Parathyroid adenoma (tissue), 2 donors: ENCODE results near the gene LAMC1.

ENCODE experiments used
- H2AFZ ChIP-seq: fragments of 300-600 bp; sonication (generic); one replicate; pipeline ENCODE4 v1.7.0; 2017; ENCODE audit warnings: antibody characterized with exemption, mild to moderate bottlenecking
- H3K27ac ChIP-seq: fragments of 300-600 bp; sonication (generic); one replicate; pipeline ENCODE4 v1.7.0; 2017
- H3K27me3 ChIP-seq: fragments of 300-600 bp; sonication (generic); one replicate; pipeline ENCODE4 v1.7.0; 2017; ENCODE audit warnings: low read length; ENCODE audit not compliant: control insufficient read depth, insufficient read depth
- H3K36me3 ChIP-seq: fragments of 300-600 bp; sonication (generic); one replicate; pipeline ENCODE4 v1.7.0; 2017; ENCODE audit warnings: low read length; ENCODE audit not compliant: control insufficient read depth, insufficient read depth
- H3K4me1 ChIP-seq: fragments of 300-600 bp; sonication (generic); one replicate; pipeline ENCODE4 v1.7.0; 2017; ENCODE audit warnings: control low read depth
- H3K4me2 ChIP-seq: fragments of 300-600 bp; sonication (generic); one replicate; pipeline ENCODE4 v1.7.0; 2017; ENCODE audit warnings: low read length
- H3K4me3 ChIP-seq: fragments of 300-600 bp; sonication (generic); one replicate; pipeline ENCODE4 v1.7.0; 2017; ENCODE audit warnings: low read depth, low read length
- H3K79me2 ChIP-seq: fragments of 300-600 bp; sonication (generic); one replicate; pipeline ENCODE4 v1.7.0; 2017; ENCODE audit warnings: control low read depth
- H3K9ac ChIP-seq: fragments of 300-600 bp; sonication (generic); one replicate; pipeline ENCODE4 v1.7.0; 2017; ENCODE audit warnings: mild to moderate bottlenecking
- H3K9me3 ChIP-seq: fragments of 300-600 bp; sonication (generic); one replicate; pipeline ENCODE4 v1.7.0; 2017; ENCODE audit warnings: low read length; ENCODE audit not compliant: control insufficient read depth
- TF ChIP-seq, protein P1 (sequence below): fragments of 300-600 bp; sonication (generic); IDR thresholded peaks from one replicate; pipeline ENCODE4 v1.7.0; 2017; ENCODE audit warnings: antibody characterized with exemption, mild to moderate bottlenecking
- donor health status: primary hyperparathyroidism.

LAMC1 gene

DNA sequence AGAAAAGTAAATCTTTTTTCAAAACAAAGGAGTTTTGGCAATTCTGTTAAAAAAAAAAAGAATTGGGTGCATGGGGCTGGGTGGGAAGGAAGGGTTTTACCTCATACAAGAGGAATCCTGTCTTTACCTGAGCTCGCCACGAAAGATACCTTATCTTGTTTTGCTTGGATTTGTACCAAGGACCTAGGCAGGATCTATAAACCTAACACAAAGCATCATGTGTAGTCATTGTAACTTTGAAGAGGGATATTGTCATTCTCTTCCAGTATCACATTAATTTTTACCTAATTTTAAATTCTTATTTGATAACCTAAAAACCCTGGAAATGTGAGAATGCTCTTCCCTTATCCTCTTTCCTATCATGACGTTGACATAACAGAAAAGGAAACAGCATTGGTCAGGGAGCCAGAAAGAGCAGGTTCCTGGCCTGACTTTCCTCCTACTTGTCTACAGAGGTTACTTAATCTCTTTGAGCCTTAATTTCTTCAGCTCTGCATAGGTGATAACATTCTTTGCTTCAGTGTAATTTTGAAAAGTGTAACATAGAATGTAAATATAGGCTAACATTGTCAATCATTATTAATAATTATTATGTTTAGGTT is 4.0 kb upstream of the LAMC1 start:
- Histone ChIP-seq H3K9ac (no peak overlapping the region), H3K36me3 (no peaks in the 10 kb centered on the region), H2AFZ (no peak overlapping the region), H3K9me3 (no peaks in the 10 kb centered on the region), H3K79me2 (no peaks in the 10 kb centered on the region), H3K27me3 (no peaks in the 10 kb centered on the region), H3K27ac (no peak overlapping the region), H3K4me1 (no peaks in the 10 kb centered on the region), H3K4me2 (no peak overlapping the region), H3K4me3 (no peak overlapping the region)
- TF ChIP-seq, protein P1, sequence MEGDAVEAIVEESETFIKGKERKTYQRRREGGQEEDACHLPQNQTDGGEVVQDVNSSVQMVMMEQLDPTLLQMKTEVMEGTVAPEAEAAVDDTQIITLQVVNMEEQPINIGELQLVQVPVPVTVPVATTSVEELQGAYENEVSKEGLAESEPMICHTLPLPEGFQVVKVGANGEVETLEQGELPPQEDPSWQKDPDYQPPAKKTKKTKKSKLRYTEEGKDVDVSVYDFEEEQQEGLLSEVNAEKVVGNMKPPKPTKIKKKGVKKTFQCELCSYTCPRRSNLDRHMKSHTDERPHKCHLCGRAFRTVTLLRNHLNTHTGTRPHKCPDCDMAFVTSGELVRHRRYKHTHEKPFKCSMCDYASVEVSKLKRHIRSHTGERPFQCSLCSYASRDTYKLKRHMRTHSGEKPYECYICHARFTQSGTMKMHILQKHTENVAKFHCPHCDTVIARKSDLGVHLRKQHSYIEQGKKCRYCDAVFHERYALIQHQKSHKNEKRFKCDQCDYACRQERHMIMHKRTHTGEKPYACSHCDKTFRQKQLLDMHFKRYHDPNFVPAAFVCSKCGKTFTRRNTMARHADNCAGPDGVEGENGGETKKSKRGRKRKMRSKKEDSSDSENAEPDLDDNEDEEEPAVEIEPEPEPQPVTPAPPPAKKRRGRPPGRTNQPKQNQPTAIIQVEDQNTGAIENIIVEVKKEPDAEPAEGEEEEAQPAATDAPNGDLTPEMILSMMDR: no peak

DNA sequence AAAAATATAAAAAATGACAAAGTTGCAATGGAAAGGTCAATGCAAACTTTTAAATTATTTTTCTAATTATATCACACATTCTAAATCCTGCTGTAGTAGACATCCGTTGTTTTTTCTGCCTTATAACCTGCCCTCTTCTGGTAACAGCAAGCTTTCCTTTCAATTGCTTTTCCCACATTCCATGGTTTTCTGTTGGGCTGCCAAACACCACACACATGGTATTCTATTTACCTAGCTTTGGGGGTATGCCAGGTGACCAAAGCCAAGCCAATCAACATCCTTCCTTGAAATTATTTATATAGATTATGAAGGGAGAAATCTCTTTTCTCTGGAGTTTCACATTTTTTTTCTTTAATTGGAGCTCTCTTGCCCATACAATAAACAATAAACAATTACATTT is 3.4 kb upstream of the LAMC1 start:
- no peak overlapping the region for H2AFZ ChIP-seq
- H3K4me2 ChIP-seq: no peak overlapping the region
- H3K27me3 ChIP-seq: no peaks in the 10 kb centered on the region
- TF ChIP-seq, protein P1: no peak
- H3K4me3 ChIP-seq: no peak overlapping the region
- H3K36me3 ChIP-seq: no peaks in the 10 kb centered on the region
- no peaks in the 10 kb centered on the region for H3K79me2 ChIP-seq
- peaks cover 1% of the 10 kb centered on the region for H3K4me1 ChIP-seq
- no peaks in the 10 kb centered on the region for H3K9me3 ChIP-seq
- no peak overlapping the region for H3K27ac ChIP-seq
- no peak overlapping the region for H3K9ac ChIP-seq

DNA sequence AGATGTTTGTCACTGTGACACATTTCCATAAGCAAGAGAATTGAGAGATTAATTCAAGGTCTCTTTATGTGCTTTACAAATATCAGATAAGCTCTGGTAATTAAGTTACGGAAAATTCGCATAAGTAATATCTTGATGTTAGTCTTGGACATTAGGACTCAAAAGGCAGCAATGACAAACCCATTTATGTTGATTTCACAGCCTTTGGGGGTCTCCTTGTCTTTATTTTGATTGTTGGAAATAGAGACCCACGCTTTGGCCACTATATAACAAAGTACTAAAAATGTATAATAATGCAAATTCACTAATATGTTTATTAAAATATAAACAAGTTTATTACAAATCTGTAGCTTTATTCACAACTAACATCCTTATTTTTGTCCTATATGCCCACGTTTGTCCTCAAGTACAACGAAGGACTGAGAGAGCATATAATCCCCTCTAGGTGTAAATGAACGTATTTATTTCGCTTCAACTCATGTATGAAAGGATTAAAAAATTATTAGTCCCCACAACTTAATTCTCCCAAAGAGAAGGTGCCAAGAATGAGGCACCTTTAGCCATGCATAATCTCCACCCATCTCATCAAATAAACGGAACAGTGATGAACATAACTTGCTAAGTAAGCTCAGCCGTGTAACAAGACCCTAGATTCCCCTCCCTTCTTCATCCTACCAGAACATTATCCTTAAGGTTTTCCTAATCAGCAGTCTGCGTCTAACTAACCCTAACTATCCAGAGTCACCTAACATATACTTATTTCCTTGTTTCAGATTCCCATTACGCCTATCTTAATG is 1.6 kb upstream of the LAMC1 start:
- H3K4me2 ChIP-seq: peak overlapping the region; percentile 60
- peak overlapping the region; percentile 90 for H3K27ac ChIP-seq
- H3K36me3 ChIP-seq: no peaks in the 10 kb centered on the region
- no peaks in the 10 kb centered on the region for H3K9me3 ChIP-seq
- H3K4me3 ChIP-seq: peak overlapping the region; percentile 62
- H3K9ac ChIP-seq: no peak overlapping the region
- peaks cover 3% of the 10 kb centered on the region for H3K4me1 ChIP-seq
- no peaks in the 10 kb centered on the region for H3K27me3 ChIP-seq
- TF ChIP-seq, protein P1: no peak
- no peak overlapping the region for H2AFZ ChIP-seq
- H3K79me2 ChIP-seq: no peaks in the 10 kb centered on the region

DNA sequence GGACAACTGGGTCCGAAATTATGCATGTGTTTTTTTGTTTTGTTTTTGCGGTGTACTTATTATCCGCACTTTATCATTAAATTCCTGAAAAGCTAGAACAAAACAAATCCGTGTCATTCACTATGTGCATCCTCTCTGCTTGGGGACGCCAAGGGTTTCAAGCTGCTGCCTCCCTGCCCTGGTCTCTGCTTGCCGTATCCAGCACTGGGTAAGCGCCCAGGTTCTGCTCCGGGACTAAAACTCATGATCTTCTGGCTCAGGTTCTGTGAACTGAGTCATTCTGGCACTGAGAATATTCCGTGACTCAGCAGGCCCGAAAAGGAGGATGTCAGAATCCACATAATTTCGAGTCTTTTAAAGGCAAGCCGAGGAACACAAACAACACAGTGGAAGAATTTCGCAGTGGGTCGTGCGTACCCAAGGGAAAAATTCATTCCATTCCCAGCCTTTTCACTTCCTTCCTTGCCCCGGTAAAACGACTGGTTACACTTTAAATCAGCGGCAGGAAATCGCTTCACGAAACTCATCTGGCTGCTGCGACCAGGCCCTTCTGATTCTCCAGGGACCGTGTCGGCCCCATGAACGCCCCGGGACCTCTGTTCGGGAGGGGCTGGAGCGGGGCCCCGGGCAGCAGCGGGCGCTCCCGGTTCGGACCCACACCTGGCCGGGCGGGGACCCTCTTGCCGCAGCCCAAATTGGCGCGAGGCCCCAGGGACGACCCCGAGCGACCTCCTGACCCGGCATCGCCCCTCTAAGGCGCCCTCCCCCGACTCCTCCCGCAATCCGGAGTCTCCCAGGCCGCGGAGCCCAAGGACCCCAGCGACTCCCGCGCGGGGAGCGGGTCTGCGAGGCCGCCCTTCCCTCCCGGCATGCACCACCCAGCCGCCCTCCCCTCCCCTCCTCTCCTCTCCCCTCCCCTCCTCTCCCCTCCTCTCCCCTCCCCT is 746 bp upstream of the LAMC1 start:
- Histone ChIP-seq H3K4me3 (peak overlapping the region; percentile 62), H3K9me3 (no peaks in the 10 kb centered on the region), H3K9ac (peak overlapping the region; percentile 67), H3K27me3 (no peaks in the 10 kb centered on the region), H3K4me1 (peaks cover 3% of the 10 kb centered on the region), H3K4me2 (peak overlapping the region; percentile 60), H2AFZ (peak overlapping the region; percentile 93), H3K79me2 (no peaks in the 10 kb centered on the region), H3K36me3 (no peaks in the 10 kb centered on the region), H3K27ac (peak overlapping the region; percentile 90)
- TF ChIP-seq, protein P1: no peak
